Stimulated activated CD4-positive, alpha-beta T cell treated with anti-CD3 and anti-CD28 coated beads, Interleukin-12 subunit alpha, Interleukin-12 subunit beta, amount 100 ng/mL, for 24 hours (primary cell): ENCODE measurements around the gene MYLK2.

Experiments
- DNase-seq, 2 experiments: peaks; one replicate each; pipeline ENCODE4 v3.0.0-alpha.2; 2020; ENCODE audit warnings: low read depth in 2 of 2

The MYLK2 gene

DNA sequence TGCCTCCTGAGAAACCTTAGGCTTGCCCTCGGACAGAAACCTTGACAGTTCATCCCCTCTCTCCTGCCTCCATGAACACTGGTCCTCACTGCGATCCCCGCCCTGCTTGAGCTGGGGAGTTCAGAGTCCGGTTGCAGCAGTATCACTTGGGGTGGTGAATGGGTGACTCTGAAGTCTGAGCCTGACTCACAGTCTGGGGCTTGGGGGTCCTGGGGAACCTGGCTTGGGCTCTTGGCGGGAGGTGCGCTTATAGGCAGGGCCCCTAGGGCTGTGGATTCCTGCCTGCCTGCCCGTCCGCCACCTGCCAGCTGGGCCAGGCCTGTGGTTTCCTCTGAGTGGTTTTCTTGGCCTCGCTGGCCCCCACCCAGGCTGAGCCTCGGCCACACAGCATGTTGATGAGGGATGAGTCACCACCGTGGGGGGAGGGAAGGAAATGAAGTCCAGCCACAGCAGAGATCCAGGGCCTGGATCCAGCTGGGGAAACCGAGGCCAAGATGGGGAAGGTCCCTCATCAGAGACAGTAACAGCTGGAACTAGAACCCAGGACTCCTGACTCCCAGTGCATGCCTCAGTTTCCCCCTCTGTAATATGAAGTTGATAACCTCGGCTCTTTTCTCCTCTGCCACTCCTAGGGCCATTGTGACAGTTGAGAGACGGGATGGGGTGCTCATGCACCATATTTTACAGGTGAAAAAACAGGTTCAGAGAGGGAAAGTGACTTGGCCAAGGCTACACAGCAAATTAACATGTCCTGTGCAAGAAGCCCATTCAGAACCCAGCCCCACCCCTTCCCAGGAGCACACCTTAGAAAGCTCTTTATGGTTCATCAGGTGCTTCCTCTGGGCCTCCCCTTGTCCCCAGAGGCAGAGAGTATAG is 17.1 kb downstream of the MYLK2 start:
- no peak for DNase-seq

DNA sequence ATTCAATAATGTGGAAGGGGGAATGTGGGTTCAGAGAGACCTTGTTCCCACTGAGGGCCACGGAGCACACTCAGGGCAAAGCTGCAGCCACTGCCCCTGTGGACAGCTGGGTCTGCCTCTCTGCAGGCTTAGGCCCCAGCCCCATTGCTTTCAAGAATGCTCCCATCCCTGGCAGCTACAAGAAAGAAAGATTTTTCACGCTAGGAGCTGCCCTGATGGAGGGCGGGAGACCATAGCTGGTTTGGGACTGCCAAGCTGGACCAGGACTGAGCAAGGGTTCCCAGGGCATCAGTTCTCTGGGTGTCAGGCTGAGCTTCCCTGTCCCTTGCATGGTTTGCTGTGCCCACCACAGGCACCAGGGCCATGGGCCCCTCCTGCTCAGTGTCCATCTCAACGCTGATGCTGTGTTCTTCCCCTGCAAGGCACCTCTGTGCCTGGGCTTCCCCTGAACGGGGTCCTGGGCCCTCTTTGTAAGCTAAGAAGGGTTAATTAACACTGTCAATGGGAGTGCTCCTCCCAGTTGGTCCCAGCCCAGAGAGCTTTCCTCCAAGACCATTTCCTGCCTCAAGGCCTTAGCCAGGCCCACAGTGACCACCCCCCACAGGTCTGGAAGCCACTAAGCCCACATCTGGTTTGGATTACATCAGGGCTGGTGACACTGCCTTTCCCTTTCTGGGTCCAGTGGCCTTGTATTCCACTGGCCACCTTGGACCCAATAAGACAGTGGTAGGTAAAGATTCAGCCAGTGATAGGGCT is 17.9 kb downstream of the MYLK2 start:
- no peak for DNase-seq

DNA sequence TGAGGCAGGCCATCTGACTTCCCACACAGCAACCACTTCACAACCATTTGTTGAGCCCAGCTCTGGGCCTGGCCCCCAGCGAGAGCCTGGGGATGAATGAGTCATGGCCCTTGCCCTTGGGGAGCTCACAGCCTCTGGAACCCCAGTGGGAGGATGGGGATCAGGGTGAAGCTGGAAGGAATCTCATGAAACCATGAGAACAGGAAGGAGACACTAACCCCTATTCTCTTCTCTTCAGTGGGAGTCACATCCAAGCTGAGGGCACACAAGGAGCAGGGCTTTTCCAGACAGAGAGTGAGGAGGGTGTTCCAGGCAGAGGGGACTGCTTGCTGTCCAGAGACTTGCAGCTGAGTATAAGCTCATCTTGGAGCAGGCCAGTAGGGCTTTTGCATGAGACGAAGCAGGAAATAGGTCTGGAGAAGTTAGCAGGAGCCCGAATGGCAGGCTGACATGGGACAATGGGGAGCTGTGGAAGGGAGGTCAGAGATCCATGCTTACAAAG is 18.8 kb downstream of the MYLK2 start:
- no peak for DNase-seq

DNA sequence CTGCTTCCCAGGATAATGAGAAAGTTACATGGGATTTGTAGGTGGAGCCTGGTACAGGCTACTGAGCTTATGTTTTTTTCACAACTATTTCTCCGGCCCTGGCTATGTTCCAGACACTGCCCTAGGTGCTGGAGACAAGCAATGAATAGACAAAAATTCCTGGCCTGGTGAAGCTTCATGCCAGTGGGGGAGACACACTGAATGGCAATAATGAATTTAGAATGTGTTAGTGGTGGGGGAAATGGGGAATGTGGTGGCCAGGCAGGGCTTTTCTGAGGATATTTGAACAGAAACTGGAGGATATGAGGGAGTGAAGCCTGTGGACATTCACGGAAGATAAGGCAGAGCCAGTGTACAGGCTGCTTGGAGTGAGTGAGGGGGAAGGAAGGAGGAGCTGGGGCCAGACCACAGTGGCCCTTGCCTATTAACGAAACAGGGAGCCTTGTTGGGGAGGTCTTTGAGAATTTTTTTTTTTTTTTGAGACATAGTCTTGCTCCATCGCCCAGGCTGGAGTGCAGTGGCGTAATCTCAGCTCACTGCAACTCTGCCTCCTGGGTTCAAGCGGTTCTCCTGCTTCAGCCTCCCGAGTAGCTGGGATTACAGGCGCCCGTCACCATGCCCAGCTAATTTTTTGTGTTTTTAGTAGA is 19.6 kb downstream of the MYLK2 start:
- DNase-seq: no peak

DNA sequence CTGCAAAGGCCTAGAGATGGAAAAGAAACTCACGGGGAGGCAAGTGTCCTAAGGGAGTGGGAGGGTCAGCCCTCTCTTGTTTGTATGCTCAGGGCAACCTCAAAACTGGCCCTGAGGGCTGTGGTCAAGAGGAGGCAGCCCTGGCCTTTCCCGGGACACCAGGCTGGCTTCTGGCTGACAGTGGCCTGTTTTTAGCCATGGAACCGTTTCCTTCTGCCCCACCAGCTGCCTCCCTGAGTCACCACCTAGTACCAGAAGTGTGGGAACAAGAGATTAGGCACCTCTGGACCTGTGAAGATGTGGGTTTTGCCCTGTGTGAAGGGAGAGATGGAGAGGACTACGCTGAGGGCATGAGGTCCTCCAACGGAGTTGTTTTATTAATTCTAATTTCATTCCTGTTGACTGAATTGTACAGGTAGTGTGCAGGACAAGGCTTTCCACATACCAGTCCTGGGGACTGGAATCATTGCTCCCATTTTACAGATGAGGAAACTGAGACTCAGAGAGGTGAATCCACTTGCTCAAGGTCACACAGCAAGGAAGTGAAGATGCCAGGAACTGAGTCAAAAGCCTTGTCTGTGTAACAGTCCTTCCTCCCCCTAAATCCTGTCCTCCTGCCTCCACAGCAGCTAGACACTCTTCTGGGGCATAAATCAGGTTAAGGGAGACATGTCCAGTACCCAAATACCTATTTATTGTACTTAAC is 20.8 kb downstream of the MYLK2 start:
- DNase-seq: no peak

DNA sequence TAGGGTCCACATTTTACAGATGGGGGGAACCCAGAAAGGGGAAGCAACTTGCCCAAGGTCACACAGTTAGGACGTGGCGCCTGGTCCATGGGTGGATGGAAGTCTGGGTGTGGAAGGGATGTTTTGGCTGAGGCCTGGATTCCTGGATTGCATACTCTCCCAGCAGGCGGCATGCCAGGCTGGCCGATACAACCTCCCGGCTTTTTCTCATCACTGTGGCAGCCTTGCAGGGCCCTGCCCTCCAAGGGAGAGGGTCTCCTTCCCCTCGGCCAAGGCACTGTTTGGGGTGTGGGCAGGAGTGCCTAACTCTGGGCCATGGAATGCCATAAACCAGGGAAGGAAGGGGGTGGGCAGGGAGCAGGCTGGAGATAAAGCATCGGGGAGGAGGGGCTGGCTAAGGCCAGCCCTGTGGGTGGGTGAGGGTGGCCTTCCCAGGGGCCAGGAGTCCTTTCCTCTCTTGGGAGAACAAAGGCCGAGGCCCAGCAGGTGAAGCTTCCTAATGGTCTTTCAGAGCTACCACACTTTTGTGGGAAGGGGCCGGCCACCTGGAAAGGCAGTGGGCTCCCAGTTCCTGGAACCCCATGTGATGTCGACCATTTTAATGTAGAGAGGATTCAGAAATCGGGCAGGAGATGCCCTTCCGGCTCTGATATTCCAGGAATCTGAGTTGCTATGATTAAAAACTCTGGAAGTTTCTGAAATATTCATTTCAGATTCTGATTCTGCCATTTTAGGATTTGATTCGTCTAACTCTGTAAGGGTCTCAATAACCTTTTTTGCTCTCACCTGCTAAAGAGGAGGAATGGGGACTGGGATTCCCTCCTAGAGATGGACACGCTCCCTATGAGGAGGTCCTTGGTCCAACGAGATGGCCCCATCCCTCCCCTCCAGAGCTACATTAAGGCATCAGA is 22.0 kb downstream of the MYLK2 start:
- no peak for DNase-seq

DNA sequence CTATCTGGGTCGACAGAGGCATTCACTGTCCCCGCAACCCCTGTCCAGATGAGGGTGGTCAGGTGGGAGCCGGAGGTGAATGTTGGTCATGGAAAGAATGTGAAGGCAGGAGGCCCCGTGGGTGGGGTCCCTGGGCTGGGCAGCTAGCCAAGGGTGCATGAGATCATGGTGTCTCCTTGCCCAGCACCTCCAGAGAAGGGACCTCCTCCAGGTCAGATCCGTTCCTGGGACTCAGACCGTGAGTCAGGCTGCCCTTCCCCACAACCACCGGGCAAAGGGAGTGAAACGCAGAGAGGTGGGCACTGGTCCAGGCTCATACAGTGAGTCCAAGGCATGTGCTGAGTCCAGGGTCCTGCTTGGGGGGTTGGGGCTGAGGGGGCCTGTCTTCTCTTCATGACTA is 22.8 kb downstream of the MYLK2 start:
- no peak for DNase-seq

DNA sequence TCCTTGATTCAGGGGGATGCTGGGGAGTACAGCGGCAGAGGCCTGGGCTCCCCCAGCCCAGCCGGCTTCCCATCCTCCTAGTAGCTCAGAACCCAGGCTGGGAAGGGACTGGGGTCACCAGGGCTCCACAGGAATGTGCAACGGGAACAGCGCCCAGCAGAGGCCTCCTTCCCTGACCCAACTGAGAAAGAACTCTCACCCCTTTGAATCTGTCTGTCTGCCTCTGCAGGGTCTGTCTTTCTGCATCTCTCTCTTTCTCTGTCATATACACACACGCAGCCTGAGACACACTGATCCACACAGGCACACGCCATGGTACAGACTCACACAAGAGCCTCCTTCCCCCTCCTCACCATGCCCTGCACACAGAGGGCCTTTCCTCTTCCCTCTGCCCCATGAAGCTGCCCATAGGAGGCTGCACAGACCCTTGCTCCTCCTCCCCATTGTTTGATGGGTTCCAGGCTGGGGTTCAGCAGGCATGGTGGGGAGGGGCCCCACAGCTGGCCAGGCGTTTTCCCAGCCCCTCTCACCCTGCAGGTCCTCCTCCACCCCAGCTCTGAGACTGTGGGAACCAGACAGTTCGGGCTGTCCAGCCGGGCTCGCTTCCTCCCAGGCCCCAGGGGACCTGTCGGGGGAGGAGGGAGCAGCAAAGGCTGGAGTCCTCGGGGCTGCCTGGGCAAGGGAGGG is 23.5 kb downstream of the MYLK2 start:
- no peak for DNase-seq

DNA sequence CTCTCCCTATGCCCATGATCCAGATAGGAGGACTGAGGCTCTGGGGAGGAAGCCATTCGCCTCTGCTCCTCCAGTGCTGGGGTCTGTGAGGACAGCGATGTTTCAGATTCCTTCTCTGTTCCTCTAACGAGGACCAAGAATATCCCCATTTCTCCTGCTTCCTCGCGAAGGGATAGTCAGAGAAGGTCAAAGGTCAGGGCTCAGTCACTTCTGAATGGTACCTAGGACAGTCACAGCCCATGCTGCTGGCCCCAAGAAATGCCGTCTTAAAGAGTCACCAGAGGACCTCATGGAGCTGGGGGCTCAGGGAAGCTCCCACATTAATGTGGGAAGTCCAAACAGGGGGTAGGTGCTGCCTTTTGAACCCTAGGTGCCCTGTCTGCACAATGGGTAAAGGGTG is 24.1 kb downstream of the MYLK2 start:
- DNase-seq: no peak

DNA sequence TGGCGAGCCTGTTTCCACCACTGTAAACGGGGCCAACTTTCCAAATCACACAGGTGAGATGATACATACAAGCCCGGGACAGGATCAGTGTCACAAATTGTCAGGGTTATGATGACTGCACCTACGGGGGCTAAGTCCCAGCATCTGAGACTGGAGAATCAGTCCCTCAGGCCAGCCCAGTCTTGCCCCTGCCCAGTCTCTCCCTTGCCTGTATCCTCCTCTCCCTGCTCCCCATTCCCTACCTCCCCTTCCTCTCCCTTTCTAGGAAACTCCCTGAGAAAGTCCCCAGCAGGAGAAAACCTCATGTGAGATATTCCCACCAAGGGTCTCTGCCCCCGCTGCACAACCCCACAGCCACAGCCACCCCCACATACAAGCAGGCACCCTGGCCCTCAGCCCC is 24.7 kb downstream of the MYLK2 start:
- DNase-seq: no peak

DNA sequence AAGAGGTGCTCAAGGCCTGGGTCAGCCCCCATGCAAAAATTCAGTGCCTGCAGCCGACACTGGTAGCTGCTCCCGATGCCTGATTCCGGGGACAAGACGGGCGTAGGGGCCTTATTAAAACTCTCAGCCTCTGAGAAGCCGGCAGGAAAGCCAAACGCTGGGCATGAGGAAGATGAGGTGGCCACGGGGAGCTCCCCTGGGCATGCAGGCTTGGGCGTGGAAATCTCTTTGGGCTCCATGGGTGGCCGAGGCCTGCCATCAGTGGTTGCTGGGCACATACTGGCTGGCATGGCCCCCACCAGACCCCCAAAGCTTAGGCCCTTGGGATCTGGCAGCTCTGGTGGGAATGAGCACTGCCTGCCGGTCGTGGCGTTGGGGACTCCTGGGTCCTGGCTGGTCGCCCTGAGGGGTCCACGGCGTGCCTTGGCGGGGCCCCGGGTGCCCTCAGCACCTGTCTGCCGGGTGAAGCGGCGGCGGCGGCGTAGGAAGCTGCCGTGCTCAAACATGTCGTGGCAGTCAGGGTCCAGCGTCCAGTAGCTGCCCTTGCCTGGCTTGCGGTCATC is 25.7 kb downstream of the MYLK2 start:
- no peak for DNase-seq

DNA sequence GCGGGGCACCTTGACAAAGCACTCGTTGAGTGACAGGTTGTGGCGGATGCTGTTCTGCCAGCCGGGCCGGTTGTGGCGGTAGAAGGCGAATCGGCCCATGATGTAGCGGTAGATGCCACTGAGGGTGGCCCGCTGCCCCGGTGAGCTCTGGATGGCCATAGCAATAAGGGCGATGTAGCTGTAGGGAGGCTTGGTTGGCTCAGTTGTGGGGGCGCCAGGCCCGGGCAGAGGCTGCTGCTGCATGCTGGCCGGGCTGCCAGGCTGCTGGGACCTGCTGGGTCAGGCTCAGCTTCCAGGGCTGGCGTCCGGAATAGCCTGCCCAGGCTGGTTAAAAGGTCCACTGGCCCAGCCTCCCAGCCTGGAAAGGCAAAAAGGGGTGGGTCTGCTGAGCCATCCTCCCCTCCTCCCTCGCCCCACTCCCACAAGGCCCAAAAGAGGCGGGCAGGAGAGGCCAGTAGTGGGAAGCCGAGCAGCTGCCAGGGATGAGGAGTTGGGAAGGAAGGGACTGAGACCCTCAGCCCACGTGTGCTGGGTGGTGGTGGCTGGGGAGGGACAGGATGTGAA is 26.2 kb downstream of the MYLK2 start, which contains the start of gene FOXS1:
Gene FOXS1 (minus strand): TSS at position 305 of the 564 bp plus-strand sequence. CDS start 62 bp downstream, at position 243.
- no peak for DNase-seq

DNA sequence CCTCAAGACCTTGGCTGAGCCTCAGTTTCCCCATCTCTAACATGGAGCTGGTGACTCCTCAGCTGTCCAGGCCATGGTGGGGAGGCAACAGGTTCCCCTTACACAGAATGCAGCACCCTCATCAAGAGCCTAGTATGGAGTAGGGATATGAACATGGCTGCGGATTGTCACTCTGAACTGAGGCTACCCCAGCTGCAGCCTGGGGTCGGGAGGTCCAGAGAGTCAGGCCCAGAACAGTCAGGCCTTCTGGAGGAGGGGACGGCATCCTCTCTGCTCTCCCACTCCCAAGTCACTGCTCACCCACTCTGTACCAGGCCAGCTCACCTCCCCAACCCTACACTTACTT is 27.6 kb downstream of the MYLK2 start:
- no peak for DNase-seq

DNA sequence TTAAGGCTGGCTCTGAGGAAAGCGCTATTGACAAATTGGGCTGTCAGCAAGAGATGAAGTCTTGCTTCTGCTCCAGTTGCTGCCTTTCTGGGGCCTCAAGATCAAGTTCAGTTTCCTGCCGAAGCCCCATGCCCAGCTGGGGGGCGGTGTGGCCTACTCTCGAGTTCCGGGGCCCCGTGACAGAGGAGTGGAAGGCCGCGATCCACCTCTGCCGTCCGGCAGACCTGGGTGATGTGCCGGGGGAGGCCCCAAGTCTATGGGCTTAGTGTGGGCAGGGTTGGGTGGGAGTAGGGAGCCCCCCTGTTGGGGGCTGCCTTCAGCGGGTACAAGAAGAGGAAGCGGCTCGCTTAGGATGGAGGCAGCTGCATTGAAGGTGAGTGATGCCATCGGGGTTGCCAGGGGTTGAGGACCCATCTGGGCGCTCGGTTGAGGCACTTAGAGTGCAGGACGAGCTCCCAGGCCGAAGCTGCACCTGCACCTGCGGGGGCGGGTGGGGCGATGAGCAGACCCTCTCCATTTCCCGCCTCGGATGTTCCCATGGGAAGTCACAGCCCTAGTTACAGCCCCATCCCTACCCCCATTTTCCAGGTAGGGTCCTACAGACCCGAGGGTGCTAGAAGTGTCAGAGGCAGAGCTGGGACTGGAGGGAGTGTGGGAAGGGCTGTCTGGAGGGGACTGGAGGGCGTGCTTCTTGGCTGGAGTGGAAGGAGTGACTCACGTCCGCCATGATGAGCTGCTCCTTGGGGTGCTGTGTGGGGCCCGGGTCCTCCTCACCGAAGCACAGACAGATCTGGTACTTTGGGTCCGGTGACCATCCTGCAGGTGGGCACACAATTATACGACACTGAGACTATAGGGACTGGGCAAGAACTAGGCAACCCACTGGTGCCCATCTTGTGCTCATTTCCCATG is 29.2 kb downstream of the MYLK2 start:
- DNase-seq: no peak

DNA sequence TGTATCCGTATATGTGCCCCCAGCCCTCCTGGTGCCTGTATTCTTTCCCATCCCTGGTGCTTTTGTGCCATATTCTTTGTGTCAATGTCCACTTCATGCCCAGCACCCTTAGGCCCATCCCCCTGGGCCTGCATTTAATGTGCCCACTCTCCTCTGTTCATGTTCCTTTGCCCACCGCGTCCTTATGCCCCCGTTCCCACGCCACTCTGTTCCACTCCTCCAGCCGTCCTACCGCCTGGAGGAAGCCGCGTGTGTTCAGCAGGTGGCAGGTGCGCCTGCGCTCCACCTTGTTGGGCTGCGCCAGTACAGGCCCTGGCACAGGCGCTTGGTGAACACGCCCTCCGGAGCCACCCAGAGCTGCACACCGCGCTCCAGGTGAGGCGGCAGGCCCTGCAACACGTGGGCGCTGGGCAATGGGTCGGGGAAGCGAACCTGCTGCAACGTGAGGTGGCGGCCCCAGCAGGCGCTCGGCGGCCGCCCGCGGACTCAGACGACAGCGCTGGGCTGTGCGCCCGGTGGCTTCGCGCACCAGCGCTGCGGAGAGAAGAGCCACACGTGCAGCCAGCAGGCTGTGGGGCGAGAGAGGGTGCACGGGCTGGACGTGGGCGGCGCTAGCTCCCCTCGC is 30.3 kb downstream of the MYLK2 start:
- DNase-seq: no peak

DNA sequence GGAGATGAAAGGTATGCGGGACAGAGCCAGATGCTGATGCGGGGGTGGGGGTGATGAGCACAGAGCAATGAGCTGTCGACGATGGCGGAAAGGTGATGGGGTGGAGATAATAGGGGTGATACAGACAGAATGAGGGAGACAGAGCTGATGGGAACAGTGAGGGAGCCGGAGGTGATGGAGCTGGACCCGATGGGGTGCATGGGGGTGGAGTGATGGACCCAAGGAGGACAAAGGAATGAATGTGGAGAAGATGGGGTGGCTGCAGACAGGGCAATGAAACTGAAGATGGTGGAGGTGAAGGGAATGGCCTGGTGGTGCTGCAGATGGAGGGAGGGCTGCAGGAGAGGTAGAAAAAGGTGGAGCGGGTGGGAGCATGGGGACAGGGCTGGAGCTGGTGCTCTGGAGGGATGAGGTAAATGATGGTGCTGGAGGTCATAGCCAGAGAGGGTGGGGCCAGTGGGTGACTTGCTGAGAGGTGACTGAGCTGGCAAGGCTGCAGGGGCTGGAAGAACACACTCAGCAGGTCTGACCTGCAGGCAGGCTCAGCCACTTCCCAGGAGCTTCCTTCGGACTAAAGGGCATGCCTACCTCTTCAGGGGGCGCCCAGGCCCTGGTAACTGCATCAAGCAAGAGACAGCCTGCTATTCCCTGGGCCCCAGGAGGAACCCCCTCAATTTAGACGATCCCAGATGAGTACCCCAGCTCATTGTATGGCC is 32.2 kb downstream of the MYLK2 start:
- DNase-seq: no peak

DNA sequence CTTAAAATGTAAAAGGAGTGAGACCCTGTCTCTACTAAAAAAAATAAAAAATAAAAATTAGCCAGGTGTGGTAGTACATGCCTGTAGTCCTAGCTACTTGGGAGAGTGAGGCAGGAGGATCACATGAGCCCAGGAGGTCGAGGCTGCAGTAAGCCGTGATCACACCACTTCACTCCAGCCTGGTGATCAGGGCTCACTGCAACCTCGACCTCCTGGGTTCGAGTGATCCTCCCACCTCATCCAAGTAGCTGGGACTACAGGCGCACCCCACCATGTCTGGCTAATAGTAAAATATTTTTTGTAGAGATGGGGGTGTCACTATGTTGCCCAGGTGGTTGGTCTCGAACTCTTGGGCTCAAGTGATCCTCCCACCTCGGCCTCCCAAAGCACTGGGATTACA is 34.3 kb downstream of the MYLK2 start:
- DNase-seq: no peak
